NCI-H524 (cell line): ENCODE data around the gene ADAMTS6.
A peak's percentile ranks its signal among the peaks of the same experiment; 100 is the strongest.
"Not testable (repeated sequence)": the region's sequence is repeated elsewhere in the genome, so short reads cannot be mapped to it uniquely, and the experiment has no call there.

Experiments used
- DNase-seq, 2 experiments: peaks; one replicate each; lab custom pipeline; 2025; lab: John Stamatoyannopoulos, UW

ADAMTS6 gene

DNA sequence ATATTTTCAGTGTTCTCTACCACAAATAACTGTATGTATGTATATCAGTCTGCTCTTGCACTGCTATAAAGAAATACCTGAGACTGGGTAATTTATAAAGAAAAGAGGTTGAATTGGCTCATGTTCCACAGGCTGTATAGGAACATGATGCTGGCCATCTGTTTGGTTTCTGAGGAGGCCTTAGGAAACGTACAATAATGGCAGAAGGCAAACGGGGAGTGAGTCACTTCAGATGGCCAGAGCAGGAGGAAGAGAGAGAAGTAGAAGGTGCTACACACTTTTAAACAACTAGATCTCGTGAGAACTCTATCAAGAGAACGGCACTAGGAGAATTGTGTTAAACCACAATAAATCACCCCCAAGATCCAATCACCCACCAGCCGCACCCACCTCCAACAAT is 121.7 kb downstream of the ADAMTS6 start:
- peak; percentile 66 to 84 for DNase-seq

DNA sequence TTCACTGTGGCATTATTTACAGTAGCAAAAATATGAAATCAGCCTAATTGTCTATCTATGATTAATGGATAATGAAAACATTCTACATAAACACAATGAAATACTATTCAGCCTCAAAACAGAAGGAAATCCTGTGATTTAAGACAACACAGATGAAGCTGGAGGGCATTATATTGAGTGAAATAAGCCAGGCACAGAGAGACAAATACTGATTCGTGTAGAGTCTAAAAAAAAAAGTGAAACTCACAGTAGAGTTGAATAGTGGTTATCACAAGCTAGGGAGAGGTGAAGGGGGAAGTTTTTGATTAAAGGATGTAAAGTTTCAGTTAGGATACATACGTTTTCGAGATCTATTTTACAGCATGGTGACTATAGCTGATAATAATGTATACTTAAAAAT is 122.2 kb downstream of the ADAMTS6 start:
- no peak for DNase-seq

DNA sequence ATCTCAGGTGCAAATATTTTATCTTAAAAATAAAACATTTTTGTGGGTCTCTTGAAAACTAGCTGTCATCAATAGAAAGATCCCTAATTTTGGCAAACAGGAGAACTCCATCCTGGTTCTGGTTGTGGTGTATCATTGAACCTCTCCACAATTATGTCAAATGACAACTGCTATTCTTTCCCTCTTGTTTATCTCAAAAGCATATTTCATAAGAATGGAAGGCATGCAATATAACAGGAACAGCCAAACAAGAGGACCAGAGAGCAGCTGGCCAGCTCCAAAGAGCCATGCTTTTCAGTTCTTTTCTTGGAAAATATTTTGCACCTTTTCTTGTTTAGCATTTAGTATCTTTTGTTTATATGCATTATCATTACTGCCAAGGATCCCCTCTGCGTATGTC is 125.4 kb downstream of the ADAMTS6 start:
- DNase-seq = no peak

DNA sequence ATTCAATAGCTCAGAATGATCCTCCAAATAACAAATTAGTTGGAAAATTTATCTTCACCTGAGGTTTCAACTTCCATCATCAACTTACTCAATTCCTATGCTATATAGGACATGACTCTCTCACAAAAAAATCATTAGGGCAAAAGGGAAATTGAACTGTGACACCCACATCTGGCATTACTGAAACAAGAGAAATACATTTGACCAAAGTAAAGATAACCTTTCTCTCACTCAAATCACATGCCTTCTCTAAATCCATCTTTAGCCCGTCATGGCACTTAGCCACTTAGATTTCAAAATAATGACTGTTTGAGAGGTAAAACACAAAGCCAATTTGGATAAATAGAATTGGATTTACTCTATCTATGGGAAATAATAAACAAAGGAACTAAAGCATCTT is 126.4 kb downstream of the ADAMTS6 start:
- no peak for DNase-seq

DNA sequence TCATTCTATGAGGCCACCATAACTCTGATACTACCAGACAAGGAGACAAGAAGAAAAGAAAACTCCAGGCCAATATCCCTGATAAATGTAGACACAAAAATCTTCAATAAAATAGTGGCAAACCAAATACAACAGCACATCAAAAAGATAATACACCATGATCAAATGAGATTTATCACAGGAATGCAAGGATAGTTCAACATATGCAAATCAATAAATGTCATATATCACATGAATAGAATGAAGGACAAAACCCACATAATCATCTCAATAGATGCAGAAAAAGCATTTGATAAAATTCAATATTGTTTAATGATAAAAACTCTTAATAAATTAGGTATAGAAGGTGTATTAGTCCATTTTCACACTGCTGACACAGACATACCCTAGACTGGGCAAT is 139.9 kb downstream of the ADAMTS6 start:
- DNase-seq = no peak

DNA sequence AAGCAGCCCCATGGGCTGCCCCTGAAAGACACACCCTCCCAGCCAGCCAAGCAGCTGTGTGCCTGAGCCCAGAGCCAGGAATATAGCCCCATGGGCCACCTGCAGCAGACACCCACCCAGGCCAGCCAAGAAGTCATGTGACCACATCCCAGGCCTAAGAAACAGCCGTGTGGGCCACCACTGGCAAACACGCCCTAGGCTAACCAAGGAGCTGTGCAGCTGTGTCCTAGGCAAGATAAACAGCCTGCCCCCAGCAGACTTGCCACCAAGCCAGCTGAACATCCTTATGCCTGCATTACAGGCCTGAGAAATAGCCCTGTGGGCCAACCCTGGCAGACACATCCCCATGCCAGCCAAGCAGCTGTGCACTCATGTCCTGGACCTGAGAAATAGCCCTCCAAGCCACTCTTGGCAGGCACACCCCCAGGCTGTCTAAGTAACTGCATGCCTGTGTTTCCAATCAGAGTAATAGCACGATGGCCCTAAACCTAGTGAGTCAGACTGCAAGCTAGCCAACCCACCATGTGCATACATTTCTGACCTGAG is 143.0 kb downstream of the ADAMTS6 start:
- no peak for DNase-seq

DNA sequence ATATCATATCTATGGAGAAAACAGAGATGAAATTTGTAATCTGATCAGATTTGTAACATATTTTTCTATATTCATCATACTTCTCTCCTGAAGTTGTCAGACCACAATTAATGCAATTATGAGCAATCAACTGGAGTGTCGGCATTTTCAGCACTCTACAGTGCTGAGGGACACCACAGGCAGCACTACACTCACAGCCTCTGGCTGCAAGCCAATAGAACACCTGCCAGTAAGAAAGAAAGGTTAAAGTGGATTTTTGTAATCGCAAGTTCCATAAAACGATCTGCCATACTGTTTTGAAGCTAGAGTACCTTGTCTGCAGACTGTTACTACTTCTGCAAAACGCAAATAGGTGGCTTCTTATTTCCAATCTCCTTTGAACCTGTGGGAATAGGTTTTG is 147.6 kb downstream of the ADAMTS6 start:
- peak; percentile 44 to 90 for DNase-seq

DNA sequence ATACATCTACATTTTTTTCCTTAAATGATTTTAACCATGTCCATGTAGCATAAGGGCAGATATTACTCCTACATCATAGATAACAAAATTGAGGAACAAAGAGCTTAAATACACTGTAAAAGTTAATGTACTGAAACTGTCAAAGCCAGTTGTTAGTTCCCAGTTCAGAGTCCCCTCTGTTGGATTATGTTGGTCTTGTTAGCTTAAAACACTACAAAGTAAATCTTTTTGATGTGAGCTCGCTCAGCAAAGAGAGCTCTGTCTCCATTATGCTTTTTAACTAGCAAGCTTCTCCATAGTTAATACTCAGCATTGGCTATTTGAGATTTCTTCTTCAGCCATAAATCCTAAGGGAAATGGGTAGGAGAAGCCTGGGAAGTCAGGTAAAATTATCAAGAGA is 149.1 kb downstream of the ADAMTS6 start:
- DNase-seq = no peak

DNA sequence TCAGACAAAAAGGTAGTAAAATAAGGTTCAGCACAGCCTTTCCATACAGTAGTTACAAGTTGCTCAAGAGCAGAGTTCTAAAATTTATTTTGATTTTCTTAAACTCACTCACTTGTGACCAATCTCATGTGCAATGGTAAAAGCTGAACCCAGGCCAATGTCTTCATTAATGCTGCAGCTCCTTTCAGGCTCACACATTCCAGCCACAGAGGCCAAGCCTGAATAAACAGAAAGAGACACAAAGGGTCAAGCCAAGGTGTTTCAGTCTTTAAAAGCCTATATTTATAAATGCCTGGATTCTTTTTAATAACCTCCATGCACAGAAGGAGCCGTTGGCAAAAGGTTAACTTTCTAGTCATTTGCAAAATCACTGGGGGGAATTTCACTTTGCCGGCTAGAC is 152.5 kb downstream of the ADAMTS6 start:
- DNase-seq = no peak

DNA sequence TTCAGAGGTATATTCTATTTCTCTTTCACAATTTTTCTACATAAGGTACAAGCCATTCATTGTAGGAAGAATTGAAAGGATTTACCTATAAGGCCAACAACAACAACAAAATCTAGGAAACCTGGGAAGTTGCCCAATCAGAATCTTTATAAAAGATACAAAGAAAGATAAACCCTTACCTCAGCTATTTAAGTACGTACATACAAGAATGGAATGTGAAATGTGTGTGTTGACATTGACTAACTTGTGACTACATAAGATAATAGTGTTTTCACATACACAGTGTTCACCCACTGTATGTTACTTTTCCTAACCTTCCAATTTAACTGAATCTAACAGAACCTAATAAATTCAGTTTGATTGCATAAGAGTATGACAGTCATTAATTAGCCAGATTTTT is 154.1 kb downstream of the ADAMTS6 start:
- no peak for DNase-seq

DNA sequence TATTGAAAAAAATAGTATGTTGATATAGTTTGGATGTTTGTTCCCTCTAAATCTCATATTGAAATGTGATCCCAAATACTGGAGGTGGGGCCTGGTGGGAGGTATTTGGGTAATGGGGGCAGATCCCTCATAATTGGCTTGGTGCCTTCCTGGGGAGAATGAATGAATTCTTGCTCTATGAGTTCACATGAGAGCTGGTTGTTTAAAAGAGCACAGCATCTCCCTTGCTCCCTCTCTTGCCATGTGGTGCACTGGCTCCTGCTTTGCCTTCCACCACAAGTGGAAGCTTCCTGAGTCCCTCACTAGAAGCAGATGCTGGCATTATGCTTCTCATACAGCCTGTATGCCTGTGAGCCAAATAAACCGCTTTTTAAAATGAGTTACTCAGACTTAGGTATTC is 154.8 kb downstream of the ADAMTS6 start:
- DNase-seq = no peak

DNA sequence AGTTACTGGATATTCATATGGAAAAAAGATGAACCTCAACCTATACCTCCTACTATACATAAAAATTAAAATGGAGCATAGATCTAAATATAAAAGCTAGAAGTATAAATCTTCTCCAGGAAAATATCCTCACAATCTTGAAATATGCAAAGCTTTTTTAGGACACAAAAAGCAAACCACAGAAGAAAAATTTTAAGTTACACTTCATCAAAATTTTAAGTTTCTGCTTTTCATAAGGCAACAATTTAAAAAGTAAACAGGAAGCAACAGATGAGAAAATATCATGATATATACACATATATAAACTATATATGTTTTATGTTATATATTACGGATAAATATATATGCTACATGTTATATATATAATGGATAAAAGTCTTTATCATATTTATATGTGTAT is 157.5 kb downstream of the ADAMTS6 start:
- no peak for DNase-seq

DNA sequence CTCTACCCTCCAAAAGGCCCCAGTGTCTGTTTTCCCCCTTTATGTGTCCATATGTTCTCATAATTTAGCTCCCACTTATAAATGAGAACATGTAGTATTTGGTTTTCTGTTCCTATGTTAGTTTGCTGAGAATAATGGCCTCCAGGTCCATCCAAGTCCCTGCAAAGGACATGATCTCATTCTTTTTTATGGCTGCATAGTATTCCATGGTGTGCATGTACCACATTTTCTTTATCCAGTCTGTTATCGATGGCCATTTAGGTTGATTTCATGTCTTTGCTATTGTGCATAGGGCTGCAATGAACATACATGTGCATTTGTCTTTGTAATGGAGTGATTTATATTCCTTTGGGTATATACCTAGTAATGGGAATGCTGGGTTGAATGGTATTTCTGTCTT is 161.0 kb downstream of the ADAMTS6 start:
- not testable (repeated sequence) for DNase-seq

DNA sequence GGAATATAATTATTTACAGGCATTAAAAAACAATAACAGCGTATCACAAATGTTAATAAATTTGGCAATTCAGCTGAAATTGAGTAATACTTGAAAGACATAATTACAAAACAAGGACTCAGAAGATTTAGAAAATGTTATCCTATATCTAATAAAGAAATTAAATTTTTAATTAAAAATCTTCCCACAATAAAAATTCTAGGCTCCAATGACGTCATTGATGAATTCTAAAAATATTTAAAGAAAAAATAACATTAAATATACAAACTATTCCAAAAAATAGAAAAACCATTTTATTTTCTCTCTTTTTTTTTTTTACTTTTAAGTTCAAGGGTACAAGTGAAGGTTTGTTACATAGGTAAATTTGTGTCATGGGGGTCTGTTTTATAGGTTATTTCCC is 161.5 kb downstream of the ADAMTS6 start:
- DNase-seq = no peak

DNA sequence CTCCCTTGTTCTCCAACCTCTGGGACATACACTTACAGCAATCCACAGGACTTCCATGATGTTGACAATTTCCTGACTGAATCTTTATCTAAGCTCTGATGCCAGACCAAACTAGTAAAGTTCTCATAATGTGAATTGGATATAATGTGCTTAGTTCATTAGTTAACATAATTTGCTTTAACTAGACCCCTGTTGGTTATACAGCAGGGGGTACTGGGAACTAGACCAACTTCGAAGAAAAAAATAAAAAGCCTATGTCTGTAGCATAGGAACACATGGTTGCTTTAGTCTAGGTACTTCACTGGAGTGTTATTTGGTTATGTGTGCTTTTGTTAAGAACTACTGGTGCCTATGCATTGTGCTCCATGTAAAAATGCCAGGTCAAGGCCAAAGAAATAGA is 173.8 kb downstream of the ADAMTS6 start:
- no peak for DNase-seq

DNA sequence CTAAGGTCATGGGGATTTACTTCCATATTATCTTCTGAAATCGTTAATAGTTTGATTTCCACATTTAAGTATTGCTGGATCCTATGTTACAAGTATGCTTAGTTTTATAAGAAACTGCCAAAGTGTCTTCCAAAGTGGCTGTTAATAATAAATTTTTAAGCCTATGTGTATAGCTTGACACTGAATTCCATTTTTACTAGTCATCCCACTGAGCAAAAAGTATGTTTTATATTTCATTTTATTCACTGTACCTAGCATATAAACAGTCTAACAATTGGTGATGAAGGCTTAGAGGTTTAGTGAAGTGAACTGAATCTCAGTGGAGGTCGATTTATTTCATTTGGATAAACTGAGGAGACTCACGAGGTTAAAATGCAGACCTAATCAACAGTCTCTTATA is 174.6 kb downstream of the ADAMTS6 start:
- DNase-seq = no peak

DNA sequence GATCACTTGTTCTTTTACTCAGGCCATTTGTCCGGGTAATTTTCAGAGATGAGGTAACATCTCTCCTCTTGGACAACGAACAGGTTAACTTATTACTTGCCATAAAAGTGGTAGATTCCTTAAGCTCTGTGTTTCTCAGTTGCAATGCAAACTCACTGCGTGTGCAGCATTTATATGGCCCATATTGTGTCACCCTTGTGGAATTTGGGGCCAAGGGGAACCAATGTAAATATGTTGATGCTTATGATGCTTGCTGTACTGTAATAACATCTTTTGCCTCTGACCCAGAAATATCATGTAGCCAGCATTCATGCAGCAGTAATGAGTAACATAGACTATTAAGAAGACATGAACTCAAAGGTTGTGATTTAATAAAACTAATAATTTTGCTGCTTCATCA is 175.8 kb downstream of the ADAMTS6 start:
- DNase-seq = no peak

DNA sequence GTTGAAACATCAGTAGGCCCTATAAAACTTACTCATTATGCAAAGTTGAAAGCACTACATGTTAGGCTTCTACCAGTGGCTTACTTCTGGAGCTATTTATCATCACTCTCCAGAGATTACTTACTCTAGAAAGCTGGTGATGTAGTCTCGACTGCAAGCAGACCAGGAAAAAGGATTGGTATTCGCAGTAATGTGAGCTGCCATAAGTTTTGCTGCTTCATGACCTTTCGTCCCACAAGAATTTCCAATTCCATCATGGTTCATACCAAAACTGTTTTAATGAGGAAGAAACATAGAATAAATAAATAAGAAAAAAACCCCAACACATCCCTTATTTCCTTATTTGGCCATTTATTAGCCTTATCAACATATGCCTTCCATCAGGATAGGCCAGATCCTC is 181.9 kb downstream of the ADAMTS6 start:
- DNase-seq = no peak

DNA sequence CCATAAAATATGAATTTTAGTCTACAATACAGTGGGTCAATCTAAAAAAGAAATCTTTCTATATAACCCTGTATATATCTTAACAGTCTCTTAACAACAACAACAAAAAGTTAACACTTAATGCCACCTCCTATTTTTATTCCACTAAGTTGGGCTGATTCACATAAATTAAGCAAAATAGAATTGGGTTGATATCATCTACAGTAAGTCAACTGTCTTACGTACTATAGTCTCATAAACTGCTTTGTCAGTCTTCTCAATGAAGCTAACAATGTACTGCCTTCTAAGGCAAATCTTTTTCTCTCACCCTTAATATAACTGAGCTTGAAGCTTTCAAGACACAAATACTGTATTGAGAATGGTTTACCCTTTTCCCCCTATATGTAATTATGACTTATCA is 185.7 kb downstream of the ADAMTS6 start:
- no peak for DNase-seq

DNA sequence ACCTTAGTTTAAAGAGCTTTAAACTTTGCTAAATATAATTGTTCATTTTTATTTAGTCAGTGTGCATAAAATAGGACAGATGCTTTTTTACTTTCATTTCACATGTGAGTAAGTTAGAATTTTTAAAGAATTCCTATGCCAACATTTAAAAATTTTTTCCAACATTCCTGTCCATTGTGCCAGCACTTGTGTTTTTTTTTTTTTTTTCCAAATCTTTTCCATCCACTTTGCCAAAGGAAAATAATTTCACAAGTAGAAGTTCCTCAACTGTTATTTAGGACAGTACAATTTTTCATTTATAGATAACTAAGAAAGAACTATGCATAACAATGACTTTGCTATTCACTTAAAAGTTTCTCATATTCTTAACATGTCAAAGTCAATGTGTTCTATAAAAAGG is 189.5 kb downstream of the ADAMTS6 start:
- no peak for DNase-seq

DNA sequence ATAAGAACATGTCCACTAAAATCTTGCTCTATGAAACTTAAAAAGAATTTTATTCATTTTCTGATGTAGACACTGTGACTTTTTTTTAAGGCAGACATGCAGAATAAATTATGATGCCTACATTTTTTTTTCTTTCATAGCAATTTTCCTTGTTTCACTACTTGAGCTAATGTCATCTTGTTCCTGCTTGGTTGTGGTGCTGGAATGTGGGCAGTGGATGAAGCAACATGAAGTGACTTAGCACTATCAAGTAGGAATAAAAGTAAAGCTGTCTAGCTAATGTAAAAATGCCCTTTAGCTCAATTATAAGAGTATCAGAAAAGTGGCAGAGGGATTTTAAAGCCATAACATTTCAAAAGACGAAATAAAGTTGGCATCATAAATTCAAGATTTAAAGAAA is 191.0 kb downstream of the ADAMTS6 start:
- DNase-seq = no peak

DNA sequence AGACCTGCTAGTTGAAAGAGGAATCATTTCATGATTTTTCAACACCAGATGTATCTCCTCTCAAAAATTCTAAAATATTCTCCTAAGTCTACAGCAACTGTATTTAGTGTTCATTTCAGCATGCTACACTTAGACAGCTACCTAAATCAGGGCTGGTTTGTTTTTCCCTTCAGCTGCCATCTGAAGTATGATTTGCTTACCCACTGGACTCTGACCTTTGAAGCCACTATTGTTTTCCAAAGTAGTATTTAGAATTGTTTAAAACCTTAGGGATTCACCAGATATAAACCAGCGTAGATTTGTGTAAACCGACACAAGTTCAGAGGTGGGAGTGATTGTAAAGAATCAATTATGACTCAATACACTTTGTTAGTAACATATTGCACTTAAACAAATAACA is 193.1 kb downstream of the ADAMTS6 start:
- no peak for DNase-seq

DNA sequence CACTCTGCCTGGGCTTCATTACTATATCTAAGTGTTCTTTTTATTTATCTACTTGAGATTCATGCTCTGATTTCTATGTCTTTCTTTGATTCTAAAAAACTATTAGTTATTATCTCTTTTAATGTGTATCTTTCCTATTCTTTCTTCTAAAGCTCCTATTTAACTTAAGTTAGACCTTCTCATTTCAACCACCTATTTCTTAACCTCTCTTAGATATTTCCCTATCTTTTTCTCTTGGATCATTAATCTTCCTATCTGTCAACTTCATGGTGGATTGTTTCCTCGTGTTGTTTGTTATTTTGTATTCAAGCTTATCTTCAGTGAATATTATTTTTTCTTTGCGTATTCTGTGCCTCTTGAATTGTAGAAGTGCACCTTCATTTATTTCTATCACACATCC is 202.1 kb downstream of the ADAMTS6 start:
- DNase-seq = no peak

DNA sequence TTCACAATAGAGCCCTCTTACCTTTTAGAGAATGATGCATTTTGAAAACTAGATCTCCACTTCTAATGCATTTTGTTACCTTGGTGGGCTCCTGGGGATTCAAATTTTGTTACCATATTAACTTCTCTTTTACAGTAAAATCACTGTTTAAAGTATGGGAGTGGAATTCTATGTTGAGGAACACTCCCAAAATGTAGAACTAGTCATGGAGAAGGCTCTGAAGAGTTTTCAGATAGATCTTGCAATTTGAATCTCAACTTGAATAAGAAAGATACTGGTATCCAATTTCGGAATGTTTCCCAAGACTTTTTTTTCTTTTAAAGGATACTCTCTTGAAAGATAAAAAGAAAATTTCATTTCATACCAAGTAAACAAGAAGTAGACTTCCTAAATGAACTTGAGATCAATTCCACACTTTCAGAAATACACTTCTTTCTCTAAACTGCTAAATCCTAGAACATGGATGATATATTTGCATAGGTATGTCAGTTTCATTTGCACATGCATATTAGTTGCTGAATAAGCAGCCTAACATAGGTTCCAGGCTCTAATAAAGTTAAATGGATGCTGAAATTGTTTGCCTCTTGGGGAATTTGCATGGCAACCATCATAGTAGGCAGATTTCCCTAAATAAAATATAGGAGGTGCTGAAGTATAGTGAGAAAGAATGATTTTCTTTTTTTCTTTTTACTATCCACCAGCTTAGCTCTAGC is 205.4 kb downstream of the ADAMTS6 start:
- DNase-seq = no peak
